Measurements from ENCODE around the gene TAB2.

GRCh38 chr6:149278997-149279396 is 38.5 kb upstream of the TAB2 start:
- TF ChIP-seq, protein P1, sequence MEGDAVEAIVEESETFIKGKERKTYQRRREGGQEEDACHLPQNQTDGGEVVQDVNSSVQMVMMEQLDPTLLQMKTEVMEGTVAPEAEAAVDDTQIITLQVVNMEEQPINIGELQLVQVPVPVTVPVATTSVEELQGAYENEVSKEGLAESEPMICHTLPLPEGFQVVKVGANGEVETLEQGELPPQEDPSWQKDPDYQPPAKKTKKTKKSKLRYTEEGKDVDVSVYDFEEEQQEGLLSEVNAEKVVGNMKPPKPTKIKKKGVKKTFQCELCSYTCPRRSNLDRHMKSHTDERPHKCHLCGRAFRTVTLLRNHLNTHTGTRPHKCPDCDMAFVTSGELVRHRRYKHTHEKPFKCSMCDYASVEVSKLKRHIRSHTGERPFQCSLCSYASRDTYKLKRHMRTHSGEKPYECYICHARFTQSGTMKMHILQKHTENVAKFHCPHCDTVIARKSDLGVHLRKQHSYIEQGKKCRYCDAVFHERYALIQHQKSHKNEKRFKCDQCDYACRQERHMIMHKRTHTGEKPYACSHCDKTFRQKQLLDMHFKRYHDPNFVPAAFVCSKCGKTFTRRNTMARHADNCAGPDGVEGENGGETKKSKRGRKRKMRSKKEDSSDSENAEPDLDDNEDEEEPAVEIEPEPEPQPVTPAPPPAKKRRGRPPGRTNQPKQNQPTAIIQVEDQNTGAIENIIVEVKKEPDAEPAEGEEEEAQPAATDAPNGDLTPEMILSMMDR (IDR thresholded peaks at IDR 0.05), result no peak
- TF ChIP-seq POLR2A (IDR thresholded peaks at IDR 0.05), result no peak

Data from body of pancreas (tissue), 4 donors.